ENCODE results near the gene CASTOR2. TPM values are rescaled to one million over a fixed set of nuclear protein-coding genes. Genes with fewer than 3 reads are reported as not detected.

CASTOR2 gene
- total RNA-seq, 1 donor from 2014 or later, result 4.9 TPM

DNA sequence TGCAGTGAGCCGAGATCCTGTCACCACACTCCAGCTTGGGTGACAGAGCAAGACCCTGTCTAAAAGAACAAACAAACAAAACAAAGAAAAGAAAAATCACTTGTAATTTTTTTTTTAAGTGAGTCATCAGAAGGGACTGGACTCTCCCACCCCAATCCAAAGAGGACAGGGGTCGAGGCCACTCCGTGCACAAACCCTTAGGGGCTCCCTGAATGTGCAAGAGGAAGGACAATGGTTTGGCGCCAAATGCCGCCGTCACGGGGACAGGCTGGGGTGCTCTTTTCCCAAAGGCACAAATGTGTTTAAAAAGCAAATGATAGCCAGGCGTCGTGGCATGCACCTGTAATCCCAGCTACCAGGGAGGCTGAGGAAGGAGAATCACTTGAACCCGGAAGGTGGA, 85.3 kb downstream of the CASTOR2 start:
- Histone ChIP-seq H3K4me3 (no peak overlapping the region), H3K27me3 (no peaks in the 10 kb centered on the region), H3K9me3 (no peaks in the 10 kb centered on the region), H3K4me1 (peaks cover 8 to 32% of the 10 kb centered on the region in 2 donors), H3K36me3 (peaks cover 15 to 34% of the 10 kb centered on the region in 2 donors), H3K27ac (peak overlapping the region; percentile 57 to 78)
- TF ChIP-seq, protein P1, sequence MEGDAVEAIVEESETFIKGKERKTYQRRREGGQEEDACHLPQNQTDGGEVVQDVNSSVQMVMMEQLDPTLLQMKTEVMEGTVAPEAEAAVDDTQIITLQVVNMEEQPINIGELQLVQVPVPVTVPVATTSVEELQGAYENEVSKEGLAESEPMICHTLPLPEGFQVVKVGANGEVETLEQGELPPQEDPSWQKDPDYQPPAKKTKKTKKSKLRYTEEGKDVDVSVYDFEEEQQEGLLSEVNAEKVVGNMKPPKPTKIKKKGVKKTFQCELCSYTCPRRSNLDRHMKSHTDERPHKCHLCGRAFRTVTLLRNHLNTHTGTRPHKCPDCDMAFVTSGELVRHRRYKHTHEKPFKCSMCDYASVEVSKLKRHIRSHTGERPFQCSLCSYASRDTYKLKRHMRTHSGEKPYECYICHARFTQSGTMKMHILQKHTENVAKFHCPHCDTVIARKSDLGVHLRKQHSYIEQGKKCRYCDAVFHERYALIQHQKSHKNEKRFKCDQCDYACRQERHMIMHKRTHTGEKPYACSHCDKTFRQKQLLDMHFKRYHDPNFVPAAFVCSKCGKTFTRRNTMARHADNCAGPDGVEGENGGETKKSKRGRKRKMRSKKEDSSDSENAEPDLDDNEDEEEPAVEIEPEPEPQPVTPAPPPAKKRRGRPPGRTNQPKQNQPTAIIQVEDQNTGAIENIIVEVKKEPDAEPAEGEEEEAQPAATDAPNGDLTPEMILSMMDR (IDR thresholded peaks at IDR 0.05), result no peak
- DNase-seq (ENCODE audit: low spot score in 2 of 2), result no peak
- intact Hi-C loops (cut with DNase I), result loop anchor here (5.0 kb wide), 1 partner anchor 633 kb away; no protein-coding TSS in a partner anchor

DNA sequence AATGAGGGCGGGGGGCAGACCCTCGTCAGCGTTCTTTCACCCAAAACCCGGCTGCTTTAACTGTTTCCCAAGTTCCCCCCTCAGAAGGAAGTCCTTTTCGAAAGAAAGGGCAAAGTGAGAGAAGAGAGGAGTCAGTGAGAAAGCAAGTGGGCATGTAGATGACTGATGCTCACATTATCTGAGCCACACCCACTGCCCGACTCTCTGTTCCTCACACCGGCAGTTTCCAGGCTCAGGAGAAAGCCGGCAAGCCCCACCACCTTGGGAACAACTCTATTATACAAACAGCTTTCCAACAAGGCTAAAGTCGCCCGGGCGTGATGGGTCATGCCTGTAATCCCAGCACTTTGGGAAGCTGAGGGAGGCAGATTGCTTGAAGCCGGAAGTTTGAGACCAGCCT, 86.0 kb downstream of the CASTOR2 start:
- H3K27me3 ChIP-seq, result no peaks in the 10 kb centered on the region
- DNase-seq (ENCODE audit: low spot score in 2 of 2), result no peak
- TF ChIP-seq, protein P1 (IDR thresholded peaks at IDR 0.05), result no peak
- H3K4me3 ChIP-seq, result no peak overlapping the region
- intact Hi-C loops (cut with DNase I), result no loop called here
- H3K9me3 ChIP-seq, result no peaks in the 10 kb centered on the region
- peaks cover 8 to 39% of the 10 kb centered on the region in 2 donors for H3K4me1 ChIP-seq
- H3K36me3 ChIP-seq, result peaks cover 15 to 27% of the 10 kb centered on the region in 2 donors
- H3K27ac ChIP-seq, result no peak overlapping the region

DNA sequence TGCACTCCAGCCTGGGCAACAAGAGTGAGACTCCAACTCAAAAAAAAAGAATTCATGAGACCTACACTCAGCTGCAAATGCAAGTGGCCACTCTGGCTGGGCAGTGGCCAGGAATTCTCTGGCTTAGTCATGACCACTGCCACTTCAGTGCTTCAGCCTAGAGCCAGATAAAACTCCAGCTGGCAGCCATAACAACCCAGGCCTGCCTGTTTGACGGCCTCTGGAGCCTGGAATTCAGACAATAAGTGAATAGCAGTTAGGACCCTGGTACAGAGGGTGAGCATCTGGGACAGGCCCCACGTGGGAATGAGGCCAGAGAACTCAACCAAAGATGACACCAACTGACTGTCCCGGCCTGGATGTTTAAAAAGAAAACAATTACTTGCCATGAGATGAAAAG, 90.2 kb downstream of the CASTOR2 start:
- peaks cover 35 to 49% of the 10 kb centered on the region in 2 donors for H3K36me3 ChIP-seq
- TF ChIP-seq, protein P1 (IDR thresholded peaks at IDR 0.05), result no peak
- H3K9me3 ChIP-seq, result no peaks in the 10 kb centered on the region
- peaks cover 10 to 36% of the 10 kb centered on the region in 2 donors for H3K4me1 ChIP-seq
- no peak overlapping the region for H3K4me3 ChIP-seq
- H3K27me3 ChIP-seq, result no peaks in the 10 kb centered on the region
- peak overlapping the region; percentile 81 to 85 for H3K27ac ChIP-seq
- DNase-seq (ENCODE audit: low spot score in 2 of 2), result peak; percentile 41 to 92
- intact Hi-C loops (cut with DNase I), result no loop called here

- peaks cover 39 to 52% of the 10 kb centered on the region in 2 donors for H3K36me3 ChIP-seq
- H3K27ac ChIP-seq, result peak overlapping the region; percentile 81 to 85
- DNase-seq (ENCODE audit: low spot score in 2 of 2), result no peak
- H3K9me3 ChIP-seq, result no peaks in the 10 kb centered on the region
- TF ChIP-seq, protein P1 (IDR thresholded peaks at IDR 0.05), result no peak
- H3K4me1 ChIP-seq, result peaks cover 10 to 36% of the 10 kb centered on the region in 2 donors
- no peak overlapping the region for H3K4me3 ChIP-seq
- intact Hi-C loops (cut with DNase I), result no loop called here
- no peaks in the 10 kb centered on the region for H3K27me3 ChIP-seq
Measured at GRCh38 chr7:75055155-75055554, 90.7 kb downstream of the CASTOR2 start.

- Histone ChIP-seq H3K4me3 (peak overlapping the region in 1 of 2 donors; percentile 33), H3K36me3 (peaks cover 45 to 58% of the 10 kb centered on the region in 2 donors), H3K4me1 (peaks cover 10 to 36% of the 10 kb centered on the region in 2 donors), H3K9me3 (no peaks in the 10 kb centered on the region), H3K27me3 (no peaks in the 10 kb centered on the region), H3K27ac (peak overlapping the region; percentile 81 to 85)
- TF ChIP-seq, protein P1 (IDR thresholded peaks at IDR 0.05), result no peak
- intact Hi-C loops (cut with DNase I), result loop anchor here (2.0 kb wide), 1 partner anchor 17 kb away; the partner anchor contains the start of gene RCC1L
- peak in 1 of 2 donors; percentile 77 for DNase-seq (ENCODE audit: low spot score in 2 of 2)
Measured at GRCh38 chr7:75055830-75056772, 91.6 kb downstream of the CASTOR2 start.
